ENCODE data around the gene LRTM2. TPM values are rescaled to one million over a fixed set of nuclear protein-coding genes. Genes with fewer than 3 reads are reported as not detected.

LRTM2 gene
- total and polyA plus RNA-seq, 12 donors, result 0.06 TPM; not detected in 11

GRCh38 chr12:1853716-1854115 is 33.4 kb downstream of the LRTM2 start:
- DNase-seq, result no peak
- no peak overlapping the region for H3K4me3 ChIP-seq
- H3K9me3 ChIP-seq (replicated peaks in 1 of 3), result peaks cover 0 to 10% (median 0%) of the 10 kb centered on the region in 3 donors
- intact Hi-C loops (cut with DNase I), result no loop called here
- no peak overlapping the region for H3K27ac ChIP-seq
- H3K27me3 ChIP-seq, result no peaks in the 10 kb centered on the region
- no peaks in the 10 kb centered on the region for H3K36me3 ChIP-seq (replicated peaks in 1 of 2)
- TF ChIP-seq POLR2A (IDR thresholded peaks at IDR 0.05), result no peak
- TF ChIP-seq CTCF (IDR thresholded peaks at IDR 0.05), result no peak
- 87 to 94% (median 89%) methylated on average over 7 to 8 of the region's 8 CpGs for WGBS, 4 donors
- H3K4me1 ChIP-seq (replicated peaks in 1 of 2), result no peaks in the 10 kb centered on the region

GRCh38 chr12:1855241-1855640 is 34.9 kb downstream of the LRTM2 start:
- DNase-seq, result no peak
- Histone ChIP-seq H3K4me3 (no peak overlapping the region), H3K9me3 (replicated peaks in 1 of 3) (peaks cover 0 to 10% (median 0%) of the 10 kb centered on the region in 3 donors), H3K27ac (no peak overlapping the region), H3K36me3 (replicated peaks in 1 of 2) (no peaks in the 10 kb centered on the region), H3K4me1 (replicated peaks in 1 of 2) (no peaks in the 10 kb centered on the region), H3K27me3 (no peaks in the 10 kb centered on the region)
- TF ChIP-seq POLR2A (IDR thresholded peaks at IDR 0.05) (no peak), CTCF (IDR thresholded peaks at IDR 0.05) (no peak)
- 58 to 83% (median 71%) methylated on average over 3 of the region's 3 CpGs for WGBS, 4 donors
- intact Hi-C loops (cut with DNase I), result no loop called here

- no peak for DNase-seq
- no peak overlapping the region for H3K4me3 ChIP-seq
- WGBS, 4 donors, result 32 to 62% (median 42%) methylated on average over 2 of the region's 2 CpGs
- H3K27ac ChIP-seq, result no peak overlapping the region
- no peak for TF ChIP-seq POLR2A (IDR thresholded peaks at IDR 0.05)
- TF ChIP-seq CTCF (IDR thresholded peaks at IDR 0.05), result no peak
- H3K36me3 ChIP-seq (replicated peaks in 1 of 2), result no peaks in the 10 kb centered on the region
- peaks cover 0 to 10% (median 0%) of the 10 kb centered on the region in 3 donors for H3K9me3 ChIP-seq (replicated peaks in 1 of 3)
- no peaks in the 10 kb centered on the region for H3K4me1 ChIP-seq (replicated peaks in 1 of 2)
- intact Hi-C loops (cut with DNase I), result no loop called here
- no peaks in the 10 kb centered on the region for H3K27me3 ChIP-seq
Measured at GRCh38 chr12:1857086-1857485, 36.7 kb downstream of the LRTM2 start.

GRCh38 chr12:1857821-1858220 is 37.5 kb downstream of the LRTM2 start:
- WGBS, 4 donors, result 80 to 94% (median 90%) methylated on average over 7 of the region's 7 CpGs
- intact Hi-C loops (cut with DNase I), result no loop called here

More at GRCh38 chr12:1857821-1858220, 37.5 kb downstream of the LRTM2 start:
- no peak for DNase-seq
- H3K4me1 ChIP-seq (replicated peaks in 1 of 2), result no peaks in the 10 kb centered on the region
- TF ChIP-seq CTCF (IDR thresholded peaks at IDR 0.05), result no peak
- TF ChIP-seq POLR2A (IDR thresholded peaks at IDR 0.05), result no peak
- no peaks in the 10 kb centered on the region for H3K36me3 ChIP-seq (replicated peaks in 1 of 2)
- no peaks in the 10 kb centered on the region for H3K27me3 ChIP-seq
- H3K27ac ChIP-seq, result no peak overlapping the region
- peaks cover 0 to 10% (median 0%) of the 10 kb centered on the region in 3 donors for H3K9me3 ChIP-seq (replicated peaks in 1 of 3)
- H3K4me3 ChIP-seq, result no peak overlapping the region
